Stimulated activated CD8-positive, alpha-beta memory T cell treated with anti-CD3 and anti-CD28 coated beads, Interleukin-4, amount 100 ng/mL, for 1 hour (primary cell): ENCODE results near the gene LEPR.
"Not testable (repeated sequence)": the region's sequence is repeated elsewhere in the genome, so short reads cannot be mapped to it uniquely, and the experiment has no call there.

Experiments used
- DNase-seq, 2 donors: peaks; one replicate each; pipeline ENCODE4 v3.0.0-alpha.2; 2020; ENCODE audit warnings: low read depth in 2 of 2, low spot score in 1 of 2

Gene LEPR

GRCh38 chr1:65437616-65438015 lies 17.1 kb downstream of the LEPR start:
- DNase-seq: no peak

- DNase-seq: no peak
Measured at GRCh38 chr1:65440322-65440900, 19.9 kb downstream of the LEPR start.

GRCh38 chr1:65440915-65441314 lies 20.4 kb downstream of the LEPR start:
- no peak for DNase-seq

DNA sequence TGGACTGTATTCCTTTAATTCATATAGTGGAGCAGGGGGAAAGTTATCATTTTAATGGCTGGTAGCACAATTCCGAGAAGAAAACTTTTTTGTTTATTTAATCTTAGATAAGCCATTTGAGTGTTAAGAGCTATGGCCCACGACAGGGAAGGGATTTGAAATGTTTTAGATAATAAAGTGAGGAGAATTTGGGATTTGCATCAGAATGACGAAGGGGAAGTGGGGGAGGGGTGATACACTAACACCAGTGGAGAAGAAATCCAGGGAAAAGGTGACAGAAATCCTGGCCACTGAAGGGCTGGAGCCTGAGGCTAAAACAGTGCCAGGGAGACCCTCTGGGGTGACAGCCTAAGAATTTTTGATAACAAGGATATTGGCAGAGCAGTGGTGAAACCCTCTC lies 21.0 kb downstream of the LEPR start:
- DNase-seq: no peak

DNA sequence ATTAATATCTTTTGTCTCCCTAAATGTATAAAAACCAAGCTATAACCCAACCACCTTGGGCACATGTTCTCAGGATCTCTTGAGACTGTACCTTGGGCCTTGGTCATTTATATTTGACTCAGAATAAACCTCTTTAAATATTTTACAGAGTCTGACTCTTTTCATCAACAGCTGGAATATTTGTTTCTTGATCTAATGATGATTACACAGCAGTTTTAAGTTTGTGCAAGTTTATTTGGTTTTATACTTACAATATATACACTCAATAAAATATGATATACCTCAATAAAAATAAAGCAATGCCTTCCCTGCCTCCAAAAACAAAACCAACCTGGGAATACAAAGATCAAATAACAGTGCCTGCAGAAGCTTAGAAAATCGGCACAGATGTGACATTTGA lies 22.0 kb downstream of the LEPR start:
- no peak for DNase-seq

GRCh38 chr1:65443647-65444046 lies 23.2 kb downstream of the LEPR start:
- DNase-seq: no peak

GRCh38 chr1:65444128-65444640 lies 23.7 kb downstream of the LEPR start:
- DNase-seq: no peak

- no peak for DNase-seq
Measured at GRCh38 chr1:65445837-65446236, 25.4 kb downstream of the LEPR start.

- no peak for DNase-seq
Measured at GRCh38 chr1:65449214-65449823, 28.9 kb downstream of the LEPR start.

DNA sequence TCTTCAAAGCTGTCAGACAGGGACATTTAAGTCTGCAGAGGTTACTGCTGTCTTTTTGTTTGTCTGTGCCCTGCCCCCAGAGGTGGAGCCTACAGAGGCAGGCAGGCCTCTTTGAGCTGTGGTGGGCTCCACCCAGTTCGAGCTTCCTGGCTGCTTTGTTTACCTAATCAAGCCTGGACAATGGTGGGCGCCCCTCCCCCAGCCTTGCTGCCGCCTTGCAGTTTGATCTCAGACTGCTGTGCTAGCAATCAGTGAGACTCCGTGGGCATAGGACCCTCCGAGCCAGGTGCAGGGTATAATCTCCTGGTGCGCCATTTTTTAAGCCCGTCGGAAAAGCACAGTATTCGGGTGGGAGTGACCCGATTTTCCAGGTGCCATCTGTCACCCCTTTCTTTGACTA lies 35.2 kb downstream of the LEPR start:
- not testable (repeated sequence) for DNase-seq

DNA sequence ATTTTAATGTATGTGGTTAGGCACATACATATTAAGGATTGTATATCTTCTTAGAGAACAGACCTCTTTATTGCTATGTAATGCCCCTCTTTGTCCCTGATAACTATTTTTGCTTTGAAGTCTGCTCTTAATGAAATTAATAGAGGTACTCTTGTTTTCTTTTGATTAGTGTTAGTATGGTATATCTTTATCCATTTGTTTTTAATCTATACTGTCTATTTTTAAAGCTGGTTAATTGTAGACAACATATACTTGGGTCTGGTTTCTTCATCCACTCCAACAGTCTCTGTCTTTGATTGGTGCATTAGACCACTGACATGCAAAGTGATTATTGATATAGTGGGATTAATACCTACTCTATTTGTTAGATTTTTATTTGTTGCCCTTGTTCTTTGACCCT lies 36.0 kb downstream of the LEPR start:
- DNase-seq: no peak

DNA sequence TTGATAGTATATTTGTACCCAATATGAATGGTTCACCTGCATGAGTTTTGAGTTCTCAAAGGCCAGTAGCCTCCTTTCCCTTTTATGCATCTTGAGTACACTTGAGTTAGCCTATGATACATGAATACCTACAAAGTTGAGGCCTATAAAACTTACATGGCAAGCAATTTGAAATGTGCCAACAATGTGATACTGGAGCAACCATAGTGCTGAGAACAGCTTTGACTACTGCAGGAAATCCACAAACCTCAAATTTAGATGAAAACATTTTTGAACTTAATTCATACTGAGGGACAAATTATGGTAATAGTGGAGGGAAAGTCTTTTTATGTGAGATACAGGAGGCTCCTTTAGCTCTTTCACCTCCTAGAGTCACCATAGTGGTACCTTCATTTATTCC lies 37.4 kb downstream of the LEPR start:
- DNase-seq: no peak

DNA sequence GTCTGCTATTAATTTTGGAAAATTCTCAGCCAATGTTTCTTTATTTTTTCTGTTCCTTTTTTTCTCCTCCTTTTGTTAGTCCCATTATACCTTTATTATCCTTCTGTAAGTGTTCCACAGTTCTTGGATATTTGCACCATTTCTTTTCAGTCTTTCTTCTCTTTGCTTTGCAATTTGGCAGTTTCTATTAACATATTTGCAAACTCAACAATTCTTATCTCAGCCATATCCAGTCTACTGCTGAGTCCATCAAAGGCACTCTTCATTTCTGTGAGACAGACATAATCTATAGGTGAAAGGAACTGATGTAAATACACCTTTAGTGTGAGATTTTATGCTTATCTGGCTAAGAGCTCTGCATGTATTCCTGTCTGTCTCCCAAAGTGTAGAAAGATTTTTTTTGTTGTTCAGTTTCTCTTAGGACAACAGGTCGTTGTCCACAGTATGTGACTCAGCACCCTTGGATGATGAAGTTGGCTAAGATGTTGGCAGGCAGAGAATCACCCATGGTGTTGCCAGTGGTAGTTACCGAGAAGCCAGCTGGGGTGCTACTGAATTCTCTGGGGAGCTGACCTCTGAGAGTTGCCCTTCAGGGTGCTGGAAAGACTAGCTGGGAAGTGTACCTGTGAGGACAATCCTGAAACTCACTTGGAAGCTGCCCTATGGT lies 38.4 kb downstream of the LEPR start:
- no peak for DNase-seq

DNA sequence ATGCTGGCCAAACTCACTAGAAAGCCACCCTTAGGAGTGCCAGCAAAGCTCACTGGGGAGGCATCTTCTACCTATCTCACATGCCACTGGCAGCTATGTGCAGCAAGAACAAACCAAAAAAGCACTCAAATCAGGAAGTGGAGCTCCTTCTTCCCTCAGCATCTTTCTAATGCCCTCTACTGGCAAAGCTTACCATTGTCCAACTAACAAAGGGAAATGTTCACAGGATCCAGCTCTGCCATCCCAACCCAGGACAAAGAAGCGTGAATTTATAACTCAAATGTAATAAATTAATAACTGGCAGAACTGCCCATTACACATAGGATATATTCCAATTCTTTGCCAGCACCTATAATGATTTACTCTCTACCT lies 38.9 kb downstream of the LEPR start:
- DNase-seq: no peak

DNA sequence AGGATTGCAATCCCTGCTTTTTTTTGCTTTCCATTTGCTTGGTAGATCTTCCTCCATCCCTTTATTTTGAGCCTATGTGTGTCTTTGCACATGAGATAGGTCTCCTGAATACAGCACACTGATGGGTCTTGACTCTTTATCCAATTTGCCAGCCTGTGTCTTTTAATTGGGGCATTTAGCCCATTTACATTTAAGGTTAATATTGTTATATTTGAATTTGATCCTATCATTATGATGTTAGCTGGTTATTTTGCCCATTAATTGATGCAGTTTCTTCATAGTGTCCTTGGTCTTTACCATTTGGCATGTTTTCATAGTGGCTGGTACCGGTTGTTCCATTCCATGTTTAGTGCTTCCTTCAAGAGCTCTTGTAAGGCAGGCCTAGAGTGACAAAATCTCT lies 45.4 kb downstream of the LEPR start:
- not testable (repeated sequence) for DNase-seq

GRCh38 chr1:65467536-65467935 lies 47.1 kb downstream of the LEPR start:
- no peak for DNase-seq

DNA sequence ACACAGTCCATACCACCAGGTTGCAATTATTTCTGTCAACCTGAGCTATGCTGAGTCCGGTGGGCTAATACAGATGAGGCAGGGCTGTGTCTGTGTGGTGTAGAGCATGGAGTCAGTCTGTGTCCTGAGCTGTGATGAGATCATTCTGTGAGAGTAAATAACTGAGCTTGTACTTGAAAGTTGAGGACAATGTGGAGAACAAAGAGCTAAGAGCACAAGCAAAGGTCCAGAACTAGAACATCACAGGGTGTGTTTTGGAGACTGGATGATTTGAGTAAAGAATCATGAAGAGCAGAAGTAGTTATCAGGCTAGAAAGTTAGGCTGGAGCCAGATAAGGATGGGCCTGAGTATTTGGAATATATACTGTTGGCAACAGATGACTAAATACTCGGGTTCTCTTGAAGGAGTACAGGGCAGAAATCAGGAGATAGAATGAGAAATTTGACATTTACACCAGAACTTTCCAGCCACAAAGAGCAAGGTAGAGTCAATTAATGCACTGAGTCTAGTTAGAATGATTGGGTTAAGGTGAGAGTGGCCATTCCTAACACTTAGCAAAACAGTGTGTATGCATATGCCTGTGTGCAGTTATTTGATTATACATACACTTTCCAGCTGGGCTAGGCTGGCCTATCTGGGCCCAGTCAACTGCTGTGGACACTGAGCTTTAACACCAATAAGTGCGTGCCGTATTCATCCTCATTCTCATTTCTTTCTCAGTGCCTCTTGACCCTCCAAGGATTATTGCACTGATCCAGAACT lies 48.8 kb downstream of the LEPR start:
- no peak for DNase-seq

- no peak for DNase-seq
Measured at GRCh38 chr1:65469889-65470340, 49.4 kb downstream of the LEPR start.
